Renal cortex interstitium (tissue), 11 donors: ENCODE results near the gene ATG9A. TPM values are rescaled to one million over a fixed set of nuclear protein-coding genes. Genes with fewer than 3 reads are reported as not detected.
"Not testable (repeated sequence)": the region's sequence is repeated elsewhere in the genome, so short reads cannot be mapped to it uniquely, and the experiment has no call there.

Experiments
- DNase-seq, 11 donors: peaks; one replicate each; pipeline ENCODE4 v3.0.0-alpha.2; 2013; ENCODE audit warnings: low read depth in 9 of 11, low spot score in 4 of 11; ENCODE audit errors: extremely low read depth in 1 of 11
- polyA plus RNA-seq, 3 donors: library from polyadenylated mRNA; unstranded; fragments of 120-200 nt; gene quantifications; one replicate each; pipeline ENCODE4 v1.2.1, GENCODE V29; 2013; ENCODE audit not compliant: insufficient read length in 3 of 3

The ATG9A gene
- polyA plus RNA-seq, 3 donors = 43.7 to 48.2 (median 48.0) TPM

DNA sequence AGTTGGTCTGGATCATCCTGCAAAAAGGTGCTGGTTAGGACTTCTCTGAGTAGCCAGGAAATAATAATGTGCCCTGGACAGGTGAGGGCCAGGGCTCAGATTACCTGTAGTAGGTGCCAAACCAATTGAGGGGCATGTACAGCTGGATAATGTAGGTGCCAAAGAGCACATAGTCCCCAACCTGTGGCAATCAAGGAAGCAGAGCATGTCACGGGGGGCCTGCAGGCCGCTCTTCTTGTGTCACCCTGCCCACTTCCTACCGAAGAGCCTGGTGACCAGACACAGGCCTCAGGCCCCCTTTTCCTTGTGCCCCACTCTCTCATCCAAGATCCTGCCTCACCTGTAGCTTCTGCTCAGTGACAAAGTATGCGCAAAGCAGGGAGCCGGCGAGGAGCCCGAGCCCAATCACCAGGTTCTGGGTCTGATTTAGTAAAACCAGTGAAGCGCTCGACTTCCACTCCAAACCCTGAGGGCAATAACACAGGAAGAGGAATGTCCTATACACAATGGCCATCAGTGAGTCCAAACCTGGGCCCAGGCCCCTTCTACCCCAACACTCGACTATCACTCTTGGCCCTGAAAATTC, 15.9 kb downstream of the ATG9A start:
- DNase-seq = no peak

DNA sequence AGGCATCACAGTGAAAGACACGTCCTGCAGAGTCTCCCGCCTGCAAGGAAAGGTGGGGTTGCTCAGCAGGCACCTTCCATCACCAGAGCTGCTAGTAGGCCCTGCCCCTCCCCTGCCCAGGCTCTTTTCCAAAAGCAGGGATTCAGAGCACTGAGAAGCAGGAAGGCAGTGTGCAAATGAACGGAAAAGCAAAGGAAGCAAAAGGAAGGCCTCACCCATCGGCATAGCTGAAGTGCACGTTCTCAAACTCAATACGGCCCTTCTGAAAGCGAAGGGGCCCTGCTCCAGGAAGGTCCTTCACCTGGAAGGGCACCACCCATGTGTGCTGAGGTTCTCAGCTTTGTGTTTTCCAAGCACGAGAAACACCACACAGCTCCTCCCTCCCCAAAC, 16.4 kb downstream of the ATG9A start:
- no peak for DNase-seq

- DNase-seq = no peak
Measured at GRCh38 chr2:219210886-219211362, 18.5 kb downstream of the ATG9A start.

DNA sequence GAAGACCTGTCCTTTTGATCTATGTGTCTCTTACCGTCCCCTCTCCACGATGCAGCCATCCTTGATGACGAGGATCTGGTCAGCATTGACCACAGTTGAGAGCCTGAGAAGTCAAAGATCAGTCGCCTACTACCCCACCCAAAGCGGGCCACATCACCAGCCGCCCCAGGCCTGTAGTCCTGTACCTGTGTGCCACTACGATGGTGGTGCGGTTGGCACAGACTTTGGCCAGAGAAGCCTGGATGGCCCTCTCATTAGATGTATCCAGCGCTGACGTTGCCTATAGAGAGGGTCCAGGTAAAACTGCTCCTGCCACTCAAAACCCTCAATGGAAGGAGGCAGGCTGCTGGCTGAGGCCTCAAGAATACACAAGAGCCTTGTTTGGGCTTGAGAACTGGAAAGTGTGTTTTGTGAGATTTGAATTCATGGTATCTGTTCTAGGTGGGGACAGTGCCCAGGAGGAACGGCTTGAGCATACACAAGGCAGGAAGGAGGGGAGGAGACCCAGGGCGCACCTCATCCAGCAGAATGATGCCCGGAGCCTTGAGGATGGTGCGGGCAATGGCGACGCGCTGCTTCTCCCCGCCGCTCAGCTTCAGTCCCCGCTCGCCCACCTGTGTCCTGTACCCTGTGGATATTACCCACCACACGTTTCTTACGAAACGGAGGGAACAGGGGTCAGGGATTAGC, 19.1 kb downstream of the ATG9A start:
- no peak for DNase-seq

DNA sequence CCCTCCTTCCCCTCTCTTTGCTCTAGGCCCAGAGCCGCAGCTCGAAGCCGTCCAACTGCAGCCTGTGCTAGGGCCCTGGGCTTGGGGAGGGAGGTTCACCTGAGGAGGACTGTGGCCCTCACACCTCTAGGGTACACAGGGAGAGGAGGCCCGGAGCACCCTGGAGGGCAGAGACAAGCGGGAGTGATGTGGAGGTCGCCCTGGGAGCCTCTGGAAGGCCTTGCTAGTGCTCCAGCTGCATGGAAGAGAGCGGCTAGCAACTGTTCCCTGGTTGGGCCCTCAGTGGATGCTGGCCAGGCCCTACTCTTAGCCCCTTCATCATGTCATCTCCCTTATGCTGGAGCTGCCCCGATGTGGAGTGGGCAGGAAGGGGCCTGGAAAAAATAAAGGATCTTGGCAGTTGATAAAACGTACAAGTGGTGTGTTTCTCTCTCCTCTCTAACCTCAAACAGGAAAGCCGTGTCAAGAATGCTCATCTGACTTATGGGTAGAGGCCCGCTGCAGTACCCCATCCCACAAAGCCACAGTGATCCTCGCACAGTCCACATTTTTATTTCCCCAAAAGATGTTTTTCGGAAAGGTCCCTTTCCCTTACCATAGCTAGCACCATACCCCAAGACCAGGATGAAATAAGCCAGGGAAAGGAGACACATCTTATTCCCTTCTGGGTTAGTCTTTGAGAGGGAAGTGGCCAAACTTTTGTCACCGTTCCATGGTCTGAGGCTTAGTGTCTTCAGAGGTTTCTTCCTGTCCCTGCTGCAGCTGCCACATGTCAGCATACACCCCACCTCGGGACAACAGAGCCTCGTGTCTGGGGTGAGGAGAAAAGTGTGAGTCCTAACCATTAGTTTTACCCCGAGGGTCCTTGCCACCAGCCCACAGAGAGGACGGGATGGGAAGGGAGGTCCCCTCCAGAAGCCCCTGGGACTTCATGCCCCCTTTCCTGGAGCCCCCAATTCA, 19.9 kb downstream of the ATG9A start:
- DNase-seq = no peak

DNA sequence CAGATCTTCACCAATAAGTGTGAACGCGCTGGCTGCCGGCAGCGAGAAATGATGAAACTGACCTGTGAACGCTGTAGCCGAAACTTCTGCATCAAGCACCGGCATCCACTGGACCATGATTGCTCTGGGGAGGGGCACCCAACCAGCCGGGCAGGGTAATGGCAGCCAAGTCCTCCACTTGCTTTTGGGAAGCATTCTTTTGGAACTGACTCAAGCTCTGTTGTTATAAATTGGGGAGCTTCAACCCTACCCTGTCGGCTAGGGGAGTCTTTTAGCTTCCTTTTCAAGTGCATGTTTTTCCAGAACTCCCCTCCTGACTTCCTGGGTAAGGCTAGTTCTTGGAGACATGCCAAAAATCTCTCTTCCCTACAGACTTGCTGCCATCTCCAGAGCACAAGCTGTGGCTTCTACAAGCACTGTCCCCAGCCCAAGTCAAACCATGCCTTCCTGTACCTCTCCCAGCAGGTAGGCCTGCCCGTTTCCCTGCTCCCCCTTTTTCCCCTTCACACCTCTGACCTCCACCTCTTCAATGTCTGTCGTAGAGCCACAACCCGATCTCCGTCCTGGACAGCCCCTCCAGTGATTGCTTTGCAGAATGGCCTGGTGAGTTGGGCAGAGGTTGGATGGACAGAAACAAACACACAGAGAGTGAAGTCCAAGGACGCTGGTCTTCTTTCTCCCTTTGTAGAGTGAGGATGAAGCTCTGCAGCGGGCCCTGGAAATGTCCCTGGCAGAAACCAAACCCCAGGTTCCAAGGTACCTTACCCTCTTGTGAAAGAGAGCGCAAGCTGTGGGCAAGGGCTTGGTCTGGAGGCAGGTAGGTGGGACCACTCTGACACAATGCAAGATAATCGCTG, 21.3 kb downstream of the ATG9A start:
- no peak for DNase-seq

GRCh38 chr2:219207134-219207883, 22.1 kb downstream of the ATG9A start:
- DNase-seq = no peak

- DNase-seq = peak; percentile 86 to 95 (median 93)
Measured at GRCh38 chr2:219206328-219207133, 22.9 kb downstream of the ATG9A start, which contains the start of gene ZFAND2B. Gene ZFAND2B, plus strand, starts transcription at chr2:219206782. Its CDS starts 206 bp downstream, at chr2:219206988.

DNA sequence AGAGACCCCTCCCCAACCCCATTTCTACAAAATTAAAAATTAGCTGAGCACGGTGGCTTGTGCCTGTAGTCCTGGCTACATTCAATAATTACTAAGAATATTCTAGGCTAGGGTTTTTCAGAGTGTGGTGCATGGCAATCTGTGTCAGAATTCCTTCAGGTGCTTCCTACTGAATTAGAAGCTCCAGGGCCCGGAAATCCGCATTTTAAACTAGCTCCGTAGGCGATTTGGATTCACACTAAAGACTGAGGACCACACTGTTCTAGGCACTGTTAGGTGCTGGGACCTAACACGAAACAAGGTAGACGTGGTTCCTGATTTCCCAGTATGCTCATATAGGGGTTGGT, 23.5 kb downstream of the ATG9A start:
- no peak for DNase-seq

GRCh38 chr2:219205165-219205538, 24.3 kb downstream of the ATG9A start:
- no peak for DNase-seq

DNA sequence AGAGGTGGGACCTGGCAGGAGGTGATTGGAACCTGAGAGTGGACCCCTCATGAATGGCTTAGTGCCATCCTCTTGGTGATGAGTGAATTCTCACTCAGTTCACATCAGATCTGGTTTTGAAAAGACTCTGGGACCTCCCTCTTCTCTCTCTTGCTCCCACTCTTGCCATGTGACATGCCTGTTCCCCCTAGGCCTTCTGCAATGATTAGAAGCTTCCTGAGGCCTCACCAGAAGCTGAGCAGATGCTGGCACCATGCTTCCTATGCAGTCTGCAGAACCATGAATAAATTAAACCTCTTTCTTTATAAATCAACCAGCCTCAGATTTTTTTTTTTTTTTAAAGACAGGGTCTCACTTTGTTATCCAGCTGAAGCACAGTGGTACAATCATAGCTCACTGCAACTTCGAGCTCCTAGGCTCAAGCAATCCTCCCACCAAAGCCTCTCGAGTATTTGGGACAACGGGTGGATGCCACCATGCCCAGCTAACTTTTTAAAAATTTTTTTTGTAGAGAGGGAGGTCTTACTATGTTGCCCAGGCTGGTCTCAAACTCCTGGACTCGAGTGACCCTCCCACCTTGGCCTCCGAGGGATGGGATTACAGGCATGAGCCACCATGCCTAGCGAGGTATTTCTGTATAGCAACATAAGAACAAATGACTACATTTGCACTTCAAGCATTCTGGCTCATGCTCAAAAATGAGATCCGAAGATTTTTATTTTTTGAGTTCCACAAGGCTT, 24.8 kb downstream of the ATG9A start:
- no peak for DNase-seq

DNA sequence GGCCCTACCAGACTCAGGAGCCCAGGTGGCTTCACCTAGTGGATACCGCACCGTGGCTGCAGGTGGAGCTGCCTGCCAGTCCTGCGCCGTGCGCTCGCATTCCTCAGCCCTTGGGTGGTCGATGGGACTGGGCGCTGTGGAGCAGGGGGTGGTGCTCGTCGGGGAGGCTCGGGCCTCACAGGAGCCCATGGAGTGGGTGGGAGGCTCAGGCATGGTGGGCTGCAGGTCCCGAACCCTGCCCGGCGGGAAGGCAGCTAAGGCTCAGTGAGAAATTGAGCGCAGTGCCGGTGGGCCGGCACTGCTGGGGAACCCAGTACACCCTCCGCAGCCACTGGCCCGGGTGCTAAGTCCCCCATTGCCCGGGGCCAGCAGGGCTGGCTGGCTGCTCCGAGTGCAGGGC, 28.1 kb downstream of the ATG9A start:
- DNase-seq = not testable (repeated sequence)

DNA sequence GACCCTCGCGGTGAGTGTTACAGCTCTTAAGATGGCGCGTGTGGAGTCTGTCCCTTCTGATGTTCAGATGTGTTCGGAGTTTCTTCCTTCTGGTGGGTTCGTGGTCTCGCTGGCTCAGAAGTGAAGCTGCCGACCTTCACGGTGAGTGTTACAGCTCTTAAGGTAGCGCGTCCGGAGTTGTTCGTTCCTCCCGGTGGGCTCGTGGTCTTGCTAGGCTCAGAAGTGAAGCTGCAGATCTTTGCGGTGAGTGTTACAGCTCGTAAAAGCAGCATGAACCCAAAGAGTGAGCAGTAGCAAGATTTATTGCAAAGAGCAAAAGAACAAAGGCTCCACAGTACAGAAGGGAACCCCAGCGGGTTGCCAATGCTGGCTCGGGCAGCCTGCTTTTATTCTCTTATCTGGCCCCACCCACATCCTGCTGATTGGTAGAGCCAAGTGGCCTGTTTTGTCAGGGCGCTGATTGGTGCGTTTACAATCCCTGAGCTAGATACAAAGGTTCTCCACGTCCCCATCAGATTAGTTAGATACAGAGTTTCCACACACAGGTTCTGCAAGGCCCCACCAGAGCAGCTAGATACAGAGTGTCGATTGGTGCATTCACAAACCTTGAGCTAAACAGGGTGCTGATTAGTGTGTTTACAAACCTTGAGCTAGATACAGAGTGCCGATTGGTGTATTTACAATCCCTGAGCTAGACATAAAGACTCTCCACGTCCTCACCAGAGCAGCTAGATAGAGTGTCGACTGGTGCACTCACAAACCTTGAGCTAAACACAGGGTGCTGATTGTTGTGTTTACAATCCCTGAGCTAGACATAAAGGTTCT, 28.7 kb downstream of the ATG9A start:
- not testable (repeated sequence) for DNase-seq

- no peak for DNase-seq
Measured at GRCh38 chr2:219199470-219200211, 29.8 kb downstream of the ATG9A start.

DNA sequence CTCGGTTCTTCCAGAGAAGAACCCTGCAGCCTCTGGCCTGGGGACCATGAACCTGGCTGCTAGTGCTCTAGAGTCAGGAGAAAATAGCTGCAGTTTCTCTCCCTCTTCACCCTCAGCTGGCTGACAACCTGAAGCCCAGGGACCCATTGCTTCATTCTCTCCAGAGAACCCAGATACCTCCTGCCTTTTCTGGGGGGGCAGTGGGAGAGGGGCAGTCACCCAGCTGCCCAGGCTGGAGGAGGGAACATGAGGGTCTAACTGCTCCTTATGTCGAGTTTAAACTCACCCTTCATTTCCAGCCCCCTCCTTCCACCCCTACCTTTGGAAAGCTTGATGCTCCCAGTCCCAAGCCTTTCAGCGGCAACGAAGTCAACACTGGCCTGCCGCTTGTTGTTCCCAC, 30.5 kb downstream of the ATG9A start:
- no peak for DNase-seq
